Ureter (tissue), 1 donor: ENCODE measurements around the gene KLHL30. TPM values are rescaled to one million over a fixed set of nuclear protein-coding genes. Genes with fewer than 3 reads are reported as not detected.
A peak's percentile ranks its signal among the peaks of the same experiment; 100 is the strongest.
"Not testable (repeated sequence)": the region's sequence is repeated elsewhere in the genome, so short reads cannot be mapped to it uniquely, and the experiment has no call there.

Experiments
- DNase-seq: peaks from one replicate; pipeline ENCODE4 v3.0.0-alpha.2; 2020; ENCODE audit warnings: low spot score
- total RNA-seq: library from RNA; stranded (reverse); gene quantifications from one replicate; pipeline ENCODE4 v1.2.4, GENCODE V29; 2023
- donor health status: DM: yes; HTN: yes; CAD: no.

KLHL30 gene
- total RNA-seq, 1 donor from 2014 or later, result 2.2 TPM

DNA sequence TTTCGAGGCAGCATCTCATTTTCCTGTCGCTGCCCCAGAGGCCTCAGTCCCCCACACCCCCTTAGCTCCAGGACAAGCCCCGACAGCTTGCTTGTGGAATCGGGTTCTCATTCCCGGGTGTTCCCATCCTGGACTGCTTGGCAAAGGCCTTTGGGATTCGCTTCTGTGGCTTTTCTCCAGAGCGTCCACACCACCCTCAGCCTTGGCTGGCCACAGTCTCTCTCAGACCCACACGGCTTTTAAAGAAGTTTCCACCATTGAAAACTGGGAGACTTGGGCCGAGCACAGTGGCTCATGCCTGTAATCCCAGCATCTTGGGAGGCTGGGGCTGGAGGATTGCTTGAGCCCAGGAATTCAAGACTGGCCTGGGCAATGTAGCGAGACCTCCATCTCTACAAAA lies 35.6 kb upstream of the KLHL30 start:
- DNase-seq, result no peak

DNA sequence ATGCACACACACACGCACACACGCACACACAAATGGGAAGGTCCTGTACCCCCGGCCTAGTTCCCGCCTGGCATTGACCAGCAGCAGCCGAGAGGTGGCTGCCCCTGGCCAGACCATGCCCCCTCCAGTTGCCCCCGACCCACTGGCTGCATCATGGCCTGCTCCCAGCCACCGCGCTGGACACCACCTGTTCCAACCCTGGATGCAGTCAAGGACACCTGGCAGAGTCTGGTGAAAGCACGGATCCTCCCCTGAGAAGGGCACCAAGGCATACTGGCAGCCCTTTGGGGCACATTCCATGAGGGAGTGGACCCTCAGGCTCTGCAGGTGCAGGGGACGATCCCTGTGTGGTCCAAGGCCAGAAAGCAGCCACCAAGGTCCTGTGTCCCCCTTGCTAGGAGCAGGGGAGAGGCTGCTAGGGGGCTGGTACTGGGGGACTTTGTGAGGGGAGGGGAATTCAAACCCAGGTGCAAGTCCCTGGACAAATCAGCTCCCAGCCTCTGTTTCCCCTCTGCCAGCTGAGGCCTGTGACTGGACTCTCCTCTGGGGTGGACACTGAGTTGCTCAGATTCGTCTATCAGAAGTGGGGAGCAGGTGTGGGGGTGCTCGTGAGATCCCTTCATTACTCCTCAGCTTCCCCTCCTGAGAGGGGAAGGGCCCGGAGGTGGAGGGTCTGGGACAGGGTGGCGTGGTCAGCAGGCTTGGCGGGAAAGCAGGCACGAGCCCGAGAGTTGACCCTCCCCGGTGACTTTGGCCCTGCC lies 34.8 kb upstream of the KLHL30 start:
- peak; percentile 35 for DNase-seq

DNA sequence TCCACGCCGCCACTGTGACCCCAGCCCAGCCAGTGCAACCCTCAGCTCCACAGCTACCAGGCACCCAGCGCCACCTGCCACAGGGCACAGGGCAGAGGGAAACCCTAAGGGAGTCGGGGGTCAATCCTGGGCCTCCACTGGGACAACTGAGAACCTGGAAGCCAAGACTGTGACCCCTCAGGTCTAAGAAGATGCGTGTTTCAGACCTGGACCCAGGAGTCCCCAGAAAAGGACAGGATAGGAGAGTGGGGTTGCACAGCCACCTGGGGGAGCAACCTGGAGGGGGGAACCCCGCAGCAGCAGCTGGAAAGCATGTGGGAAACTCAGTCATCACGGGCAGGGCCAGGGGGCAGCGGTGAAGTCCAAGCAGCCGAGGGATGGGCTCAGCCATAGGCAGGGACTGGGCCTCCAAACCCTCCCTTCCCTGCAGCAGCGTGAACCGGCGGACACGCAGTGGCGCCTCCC lies 34.2 kb upstream of the KLHL30 start:
- DNase-seq, result peak; percentile 39

- no peak for DNase-seq
These were observed 33.6 kb upstream of the KLHL30 start for GRCh38 chr2:238104691-238105371.

GRCh38 chr2:238105506-238106338 lies 32.7 kb upstream of the KLHL30 start:
- DNase-seq, result no peak

- DNase-seq, result no peak
These were observed 32.1 kb upstream of the KLHL30 start for GRCh38 chr2:238106339-238106697.

DNA sequence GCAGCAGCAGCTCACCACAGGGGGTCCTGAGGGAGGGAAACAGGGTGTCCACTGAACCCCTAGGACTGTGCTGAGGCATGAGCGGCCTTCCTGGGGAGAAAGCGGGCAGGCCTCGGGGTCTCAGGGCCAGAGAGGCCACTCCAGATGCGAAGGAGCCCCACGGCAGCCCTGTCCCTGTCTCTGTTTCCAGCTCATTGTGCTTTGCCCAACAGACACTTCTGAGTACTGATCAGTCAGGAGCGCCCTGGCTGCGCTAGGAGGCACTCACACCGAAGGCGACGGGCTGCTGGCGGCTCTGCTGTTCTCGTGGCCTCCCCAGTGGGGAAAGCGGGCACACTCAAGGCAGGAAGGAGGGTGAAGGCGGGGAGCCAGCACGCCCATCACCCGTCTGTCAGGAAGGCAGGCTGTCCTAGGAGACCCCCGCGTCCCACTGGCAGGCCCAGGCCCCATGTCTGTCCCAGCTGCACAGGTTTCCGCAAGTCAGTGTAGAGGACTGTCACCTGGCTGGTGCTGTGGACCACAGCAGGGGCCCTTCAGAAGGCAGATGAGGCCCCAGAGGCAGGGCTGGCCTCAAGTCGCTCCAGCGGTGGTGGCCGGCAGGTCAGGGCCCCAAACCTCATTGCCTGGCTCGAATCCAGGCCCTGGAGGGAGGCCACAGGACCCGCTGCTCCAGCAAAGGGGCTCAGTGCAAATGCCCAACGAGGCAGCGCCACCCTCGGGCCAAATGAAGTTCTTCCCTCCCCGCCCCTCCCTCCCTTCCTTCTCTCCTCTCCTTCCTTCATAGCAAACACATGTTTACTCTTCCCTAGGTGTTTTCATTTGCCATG lies 31.6 kb upstream of the KLHL30 start:
- DNase-seq, result no peak

GRCh38 chr2:238107525-238108422 lies 30.7 kb upstream of the KLHL30 start:
- no peak for DNase-seq

- no peak for DNase-seq
These were observed 29.9 kb upstream of the KLHL30 start for GRCh38 chr2:238108423-238109183.

GRCh38 chr2:238113611-238114010 lies 24.9 kb upstream of the KLHL30 start:
- DNase-seq, result no peak

DNA sequence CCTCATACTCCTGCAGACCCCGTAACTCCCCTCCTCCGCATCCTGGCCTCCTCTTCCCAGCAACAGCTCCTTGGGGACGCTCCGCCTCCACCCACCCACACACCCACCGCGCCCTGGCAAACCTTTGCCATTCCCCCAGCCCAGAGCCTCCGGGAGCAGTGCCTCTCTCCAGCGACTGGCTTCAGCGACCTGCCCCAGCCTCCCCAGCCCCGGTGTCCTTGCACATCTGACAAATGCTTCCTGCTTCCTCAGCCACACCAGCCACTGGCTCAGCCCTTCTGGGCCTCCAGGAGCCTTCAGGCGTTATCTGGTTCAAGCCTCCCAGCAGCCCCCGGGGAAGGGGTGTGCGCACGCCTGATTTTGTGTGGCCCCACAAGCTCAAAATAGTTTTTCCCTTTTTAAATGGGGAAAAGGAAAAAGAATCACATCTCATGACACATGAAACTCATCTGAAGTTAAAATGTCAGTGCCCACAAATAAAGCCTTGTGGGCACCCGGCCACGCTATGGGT lies 24.1 kb upstream of the KLHL30 start:
- DNase-seq, result no peak

DNA sequence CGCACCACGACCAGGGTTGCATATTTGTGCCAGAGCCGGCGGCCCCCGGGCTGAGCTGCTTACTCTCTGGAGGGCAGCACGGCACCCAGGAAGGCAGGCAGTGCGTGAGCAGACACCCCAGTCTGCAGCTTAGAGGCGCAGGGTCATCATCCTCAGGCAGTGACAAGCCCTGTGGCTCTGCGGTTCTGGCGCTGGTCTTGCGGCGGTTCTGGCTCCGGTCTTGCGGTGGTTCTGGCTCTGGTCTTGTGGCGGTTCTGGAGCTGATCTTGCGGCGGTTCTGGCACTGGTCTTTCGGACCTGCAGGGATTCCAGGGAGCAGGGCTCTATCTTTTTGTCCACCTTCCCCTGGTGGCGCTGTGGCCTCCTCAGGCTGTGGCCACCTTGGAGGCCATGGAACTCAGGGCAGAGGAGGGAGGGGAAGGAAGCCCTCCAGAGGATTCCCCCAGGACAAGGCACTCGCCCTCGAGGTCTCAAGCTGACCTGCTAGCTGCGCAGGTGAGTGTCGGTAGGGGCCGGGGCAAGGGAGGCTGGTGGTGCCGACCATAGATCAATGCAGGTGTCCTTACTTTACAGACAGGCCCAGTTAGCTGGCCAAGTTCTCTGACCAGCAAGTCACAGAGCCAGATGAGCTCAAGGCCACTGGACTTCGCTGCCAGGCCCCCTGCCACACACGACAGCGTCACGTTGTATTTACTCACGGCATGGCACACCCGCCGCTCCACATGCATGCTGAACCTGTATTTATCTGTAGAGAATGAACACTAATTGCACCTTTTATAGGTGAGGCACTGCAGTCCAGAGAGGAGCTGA lies 23.4 kb upstream of the KLHL30 start:
- DNase-seq, result no peak

DNA sequence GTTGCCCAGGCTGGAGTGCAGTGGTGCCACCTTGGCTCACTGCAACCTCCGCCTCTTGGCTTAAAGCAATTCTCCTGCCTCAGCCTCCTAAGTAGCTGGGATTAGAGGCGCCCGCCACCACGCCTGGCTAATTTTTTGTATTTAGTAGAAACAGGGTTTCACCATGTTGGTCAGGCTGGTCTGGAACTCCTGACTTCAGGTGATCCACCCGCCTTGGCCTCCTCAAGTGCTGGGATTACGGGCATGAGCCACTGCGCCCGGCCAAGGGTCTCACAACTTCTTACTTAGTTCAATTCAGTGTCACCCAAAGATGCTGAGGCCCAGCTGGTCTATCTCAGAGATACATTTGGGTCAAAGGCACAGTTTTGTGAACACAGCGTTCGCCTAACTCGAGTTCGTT lies 22.8 kb upstream of the KLHL30 start:
- not testable (repeated sequence) for DNase-seq

DNA sequence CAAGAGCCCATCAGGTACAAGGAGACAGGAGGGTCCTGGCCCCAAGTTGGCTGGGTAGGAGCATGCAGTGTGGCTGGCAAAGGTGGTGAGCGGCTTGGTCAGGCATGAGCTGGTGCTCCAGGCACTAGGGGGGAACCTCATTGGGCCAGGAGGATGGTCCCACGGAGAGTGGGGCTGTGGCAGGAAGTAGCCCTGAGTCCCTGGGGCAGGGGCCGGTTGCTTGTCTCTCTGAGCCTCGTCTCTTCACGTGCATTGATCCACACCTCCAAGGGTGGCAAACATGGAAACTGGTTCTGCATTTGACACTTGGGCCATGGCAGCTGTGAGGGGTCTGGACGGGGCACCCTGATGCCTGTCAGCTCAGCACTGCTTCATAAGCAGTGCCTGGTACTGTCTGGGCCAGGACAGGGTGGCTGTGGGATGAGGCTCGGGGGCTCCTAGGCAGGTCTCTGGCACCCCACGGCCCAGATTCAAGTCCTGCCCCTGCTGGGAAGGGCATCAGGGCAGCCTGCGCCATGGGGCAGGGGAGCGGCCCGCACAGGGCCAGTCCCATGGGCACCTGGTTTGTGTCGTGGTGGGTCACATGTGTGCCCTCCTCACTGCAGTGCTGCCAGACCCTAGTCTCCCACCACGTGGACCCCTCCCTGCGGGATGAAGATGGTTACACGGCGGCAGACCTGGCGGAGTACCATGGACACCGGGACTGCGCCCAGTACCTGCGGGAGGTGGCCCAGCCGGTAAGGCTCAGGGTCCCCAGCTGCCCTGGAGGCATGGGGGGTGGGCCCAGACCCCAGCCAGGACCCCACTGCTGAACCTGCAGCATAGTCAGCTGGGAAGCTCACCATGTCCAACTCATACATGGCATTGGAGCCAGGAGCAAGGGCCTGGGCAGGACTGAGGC lies 21.9 kb upstream of the KLHL30 start:
- DNase-seq, result no peak

GRCh38 chr2:238117199-238118154 lies 21.0 kb upstream of the KLHL30 start:
- no peak for DNase-seq

GRCh38 chr2:238119756-238120462 lies 18.6 kb upstream of the KLHL30 start:
- DNase-seq, result no peak
